Measurements from ENCODE around the gene CRHR2.

GRCh38 chr7:30710669-30711068 is 28.4 kb upstream of the CRHR2 start:
- no peak for TF ChIP-seq YY1 (IDR thresholded peaks at IDR 0.05; ENCODE audit: insufficient read depth, insufficient read length)
- TF ChIP-seq SUZ12 (IDR thresholded peaks at IDR 0.05; ENCODE audit: extremely low read depth, insufficient read depth, insufficient read length), result no peak
